Measurements from ENCODE around the gene DDX53. TPM values are rescaled to one million over a fixed set of nuclear protein-coding genes. Genes with fewer than 3 reads are reported as not detected.

DDX53 gene
- total RNA-seq: not detected
- long read RNA-seq: 0 reads

- no peak for DNase-seq
- ATAC-seq: no peak
- intact Hi-C loops (cut with micrococcal nuclease): no loop called here
These were observed at the start of gene DDX53 for GRCh38 chrX:22999696-23000223. DDX53 (plus strand) TSS chrX:22999960; CDS start chrX:23000058, 98 bp downstream.

- ATAC-seq: no peak
- DNase-seq: no peak
- intact Hi-C loops (cut with micrococcal nuclease): no loop called here
These were observed 49.2 kb upstream of the DDX53 start for GRCh38 chrX:22950269-22951266.

GRCh38 chrX:22952010-22952409 lies 47.8 kb upstream of the DDX53 start:
- no peak for DNase-seq
- intact Hi-C loops (cut with micrococcal nuclease): no loop called here
- no peak for ATAC-seq

- DNase-seq: no peak
- intact Hi-C loops (cut with micrococcal nuclease): no loop called here
- ATAC-seq: no peak
These were observed 41.5 kb upstream of the DDX53 start for GRCh38 chrX:22958250-22958649.

- ATAC-seq (peak; percentile 96), DNase-seq (no peak)
- intact Hi-C loops (cut with micrococcal nuclease): no loop called here
These were observed 40.4 kb upstream of the DDX53 start for GRCh38 chrX:22959204-22959920.

- intact Hi-C loops (cut with micrococcal nuclease): no loop called here
These were observed 36.6 kb upstream of the DDX53 start for GRCh38 chrX:22963196-22963595.

GRCh38 chrX:22968494-22968893 lies 31.3 kb upstream of the DDX53 start:
- intact Hi-C loops (cut with micrococcal nuclease): no loop called here
- no peak for ATAC-seq
- DNase-seq: no peak

More at GRCh38 chrX:22963196-22963595, 36.6 kb upstream of the DDX53 start:
- ATAC-seq (no peak), DNase-seq (no peak)

- DNase-seq (no peak), ATAC-seq (no peak)
- intact Hi-C loops (cut with micrococcal nuclease): no loop called here
These were observed 30.3 kb upstream of the DDX53 start for GRCh38 chrX:22969411-22969810.

GRCh38 chrX:22970861-22971260 lies 28.9 kb upstream of the DDX53 start:
- intact Hi-C loops (cut with micrococcal nuclease): no loop called here
- DNase-seq (no peak), ATAC-seq (no peak)

GRCh38 chrX:22974616-22975015 lies 25.1 kb upstream of the DDX53 start:
- DNase-seq: no peak
- no peak for ATAC-seq
- intact Hi-C loops (cut with micrococcal nuclease): no loop called here

- DNase-seq (no peak), ATAC-seq (no peak)
- intact Hi-C loops (cut with micrococcal nuclease): no loop called here
These were observed 24.0 kb upstream of the DDX53 start for GRCh38 chrX:22975786-22976185.

GRCh38 chrX:22985958-22986357 lies 13.8 kb upstream of the DDX53 start:
- intact Hi-C loops (cut with micrococcal nuclease): no loop called here
- no peak for ATAC-seq
- DNase-seq: no peak

- DNase-seq (no peak), ATAC-seq (no peak)
- intact Hi-C loops (cut with micrococcal nuclease): no loop called here
These were observed 12.3 kb upstream of the DDX53 start for GRCh38 chrX:22987452-22987851.

- DNase-seq: no peak
- intact Hi-C loops (cut with micrococcal nuclease): no loop called here
- ATAC-seq: no peak
These were observed 3.4 kb downstream of the DDX53 start for GRCh38 chrX:23003116-23003515.

GRCh38 chrX:23008431-23009099 lies 8.8 kb downstream of the DDX53 start:
- ATAC-seq: no peak
- no peak for DNase-seq
- intact Hi-C loops (cut with micrococcal nuclease): no loop called here

- intact Hi-C loops (cut with micrococcal nuclease): no loop called here
- peak; percentile 73 for ATAC-seq
These were observed 12.4 kb downstream of the DDX53 start for GRCh38 chrX:23012162-23012561.

GRCh38 chrX:23012636-23013035 lies 12.9 kb downstream of the DDX53 start:
- ATAC-seq (no peak), DNase-seq (no peak)
- intact Hi-C loops (cut with micrococcal nuclease): no loop called here

More at GRCh38 chrX:23012162-23012561, 12.4 kb downstream of the DDX53 start:
- DNase-seq: no peak

GRCh38 chrX:23013366-23013765 lies 13.6 kb downstream of the DDX53 start:
- ATAC-seq: no peak
- intact Hi-C loops (cut with micrococcal nuclease): no loop called here
- no peak for DNase-seq

GRCh38 chrX:23031600-23031999 lies 31.8 kb downstream of the DDX53 start:
- intact Hi-C loops (cut with micrococcal nuclease): no loop called here
- ATAC-seq (no peak), DNase-seq (no peak)
